Measurements from ENCODE around the gene FLNB. TPM values are rescaled to one million over a fixed set of nuclear protein-coding genes. Genes with fewer than 3 reads are reported as not detected.

The FLNB gene, protein sequence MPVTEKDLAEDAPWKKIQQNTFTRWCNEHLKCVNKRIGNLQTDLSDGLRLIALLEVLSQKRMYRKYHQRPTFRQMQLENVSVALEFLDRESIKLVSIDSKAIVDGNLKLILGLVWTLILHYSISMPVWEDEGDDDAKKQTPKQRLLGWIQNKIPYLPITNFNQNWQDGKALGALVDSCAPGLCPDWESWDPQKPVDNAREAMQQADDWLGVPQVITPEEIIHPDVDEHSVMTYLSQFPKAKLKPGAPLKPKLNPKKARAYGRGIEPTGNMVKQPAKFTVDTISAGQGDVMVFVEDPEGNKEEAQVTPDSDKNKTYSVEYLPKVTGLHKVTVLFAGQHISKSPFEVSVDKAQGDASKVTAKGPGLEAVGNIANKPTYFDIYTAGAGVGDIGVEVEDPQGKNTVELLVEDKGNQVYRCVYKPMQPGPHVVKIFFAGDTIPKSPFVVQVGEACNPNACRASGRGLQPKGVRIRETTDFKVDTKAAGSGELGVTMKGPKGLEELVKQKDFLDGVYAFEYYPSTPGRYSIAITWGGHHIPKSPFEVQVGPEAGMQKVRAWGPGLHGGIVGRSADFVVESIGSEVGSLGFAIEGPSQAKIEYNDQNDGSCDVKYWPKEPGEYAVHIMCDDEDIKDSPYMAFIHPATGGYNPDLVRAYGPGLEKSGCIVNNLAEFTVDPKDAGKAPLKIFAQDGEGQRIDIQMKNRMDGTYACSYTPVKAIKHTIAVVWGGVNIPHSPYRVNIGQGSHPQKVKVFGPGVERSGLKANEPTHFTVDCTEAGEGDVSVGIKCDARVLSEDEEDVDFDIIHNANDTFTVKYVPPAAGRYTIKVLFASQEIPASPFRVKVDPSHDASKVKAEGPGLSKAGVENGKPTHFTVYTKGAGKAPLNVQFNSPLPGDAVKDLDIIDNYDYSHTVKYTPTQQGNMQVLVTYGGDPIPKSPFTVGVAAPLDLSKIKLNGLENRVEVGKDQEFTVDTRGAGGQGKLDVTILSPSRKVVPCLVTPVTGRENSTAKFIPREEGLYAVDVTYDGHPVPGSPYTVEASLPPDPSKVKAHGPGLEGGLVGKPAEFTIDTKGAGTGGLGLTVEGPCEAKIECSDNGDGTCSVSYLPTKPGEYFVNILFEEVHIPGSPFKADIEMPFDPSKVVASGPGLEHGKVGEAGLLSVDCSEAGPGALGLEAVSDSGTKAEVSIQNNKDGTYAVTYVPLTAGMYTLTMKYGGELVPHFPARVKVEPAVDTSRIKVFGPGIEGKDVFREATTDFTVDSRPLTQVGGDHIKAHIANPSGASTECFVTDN (N-terminal part only)
- total RNA-seq, result 10 to 100 TPM; 23.2 to 27.4 TPM

GRCh38 chr3:58008141-58009025 lies at the start of gene FLNB:
Gene FLNB, plus strand, starts transcription at chr3:58008422. Its CDS starts 143 bp downstream, at chr3:58008565.
- Mint-ChIP-seq H3K4me1 (peaks cover 38% of the 10 kb centered on the region), H3K36me3 (peaks cover 1% of the 10 kb centered on the region), H3K9me3 (no peaks in the 10 kb centered on the region), H3K27ac (peak within 1 kb of the TSS; percentile 84), H3K27me3 (no peaks in the 10 kb centered on the region), H3K4me3 (peak within 1 kb of the TSS; percentile 89)
- DNase-seq, result peak; percentile 77

- H3K4me1 Mint-ChIP-seq, result peaks cover 6% of the 10 kb centered on the region
- no peaks in the 10 kb centered on the region for H3K9me3 Mint-ChIP-seq
- no peak overlapping the region for H3K27ac Mint-ChIP-seq
- no peaks in the 10 kb centered on the region for H3K27me3 Mint-ChIP-seq
- DNase-seq, result no peak
- no peak overlapping the region for H3K4me3 Mint-ChIP-seq
- no peaks in the 10 kb centered on the region for H3K36me3 Mint-ChIP-seq
Observed at GRCh38 chr3:57958642-57959422, 49.4 kb upstream of the FLNB start.

GRCh38 chr3:57959423-57960173 lies 48.6 kb upstream of the FLNB start:
- no peaks in the 10 kb centered on the region for H3K27me3 Mint-ChIP-seq
- no peak for DNase-seq
- no peak overlapping the region for H3K27ac Mint-ChIP-seq
- H3K36me3 Mint-ChIP-seq, result no peaks in the 10 kb centered on the region
- H3K4me3 Mint-ChIP-seq, result no peak overlapping the region
- H3K9me3 Mint-ChIP-seq, result no peaks in the 10 kb centered on the region
- peaks cover 6% of the 10 kb centered on the region for H3K4me1 Mint-ChIP-seq

DNA sequence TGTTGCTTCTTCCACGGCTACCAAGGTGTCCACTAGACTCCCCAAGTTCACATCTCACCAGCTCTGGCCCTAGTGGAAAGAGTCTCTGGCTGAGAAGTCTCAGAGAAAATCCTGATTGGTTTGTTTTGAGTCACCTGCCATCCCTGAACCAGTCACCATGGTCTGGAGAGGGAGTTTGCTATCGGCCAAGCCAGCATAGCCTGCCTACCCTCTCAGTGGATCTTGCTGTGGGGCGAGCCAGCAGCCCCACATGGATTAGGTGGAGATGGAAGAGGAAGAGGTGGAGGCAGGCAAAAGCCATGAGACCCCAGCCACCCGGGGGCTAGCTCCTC lies 48.1 kb upstream of the FLNB start:
- no peaks in the 10 kb centered on the region for H3K27me3 Mint-ChIP-seq
- DNase-seq, result no peak
- H3K27ac Mint-ChIP-seq, result no peak overlapping the region
- peaks cover 6% of the 10 kb centered on the region for H3K4me1 Mint-ChIP-seq
- no peaks in the 10 kb centered on the region for H3K9me3 Mint-ChIP-seq
- H3K36me3 Mint-ChIP-seq, result no peaks in the 10 kb centered on the region
- H3K4me3 Mint-ChIP-seq, result no peak overlapping the region

DNA sequence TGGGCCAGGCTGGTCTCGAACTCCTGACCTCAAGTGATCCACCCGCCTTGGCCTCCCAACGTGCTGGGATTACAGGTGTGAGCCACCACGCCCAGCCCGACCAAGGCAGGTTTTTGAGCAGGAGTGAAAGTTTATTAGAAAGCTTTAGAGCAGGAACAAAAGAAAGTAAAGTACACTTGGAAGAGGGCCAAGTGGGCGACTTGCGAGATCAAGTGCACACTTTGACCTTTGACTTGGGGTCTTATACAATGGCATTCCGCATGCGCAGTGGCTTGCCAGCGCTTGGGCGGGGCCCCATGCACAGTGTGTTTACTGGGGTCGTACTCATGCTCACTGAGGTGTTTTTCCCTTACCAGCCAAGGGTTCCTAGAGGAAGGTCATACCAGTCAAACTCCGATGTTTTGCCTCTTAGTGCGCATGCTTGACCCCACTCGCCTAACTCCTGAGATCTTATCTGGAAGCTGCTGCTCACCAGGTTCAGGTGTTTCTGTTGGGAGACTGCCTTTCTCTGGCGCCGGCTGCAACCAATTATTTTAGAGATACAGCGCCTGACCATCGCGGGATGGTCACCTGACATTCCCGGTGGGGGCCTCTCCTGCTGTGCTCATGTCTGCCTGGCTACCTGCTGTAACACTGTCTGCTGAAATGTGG lies 46.9 kb upstream of the FLNB start:
- no peaks in the 10 kb centered on the region for H3K9me3 Mint-ChIP-seq
- H3K36me3 Mint-ChIP-seq, result no peaks in the 10 kb centered on the region
- no peak for DNase-seq
- H3K4me3 Mint-ChIP-seq, result no peak overlapping the region
- H3K27me3 Mint-ChIP-seq, result no peaks in the 10 kb centered on the region
- no peak overlapping the region for H3K27ac Mint-ChIP-seq
- H3K4me1 Mint-ChIP-seq, result peaks cover 3% of the 10 kb centered on the region

DNA sequence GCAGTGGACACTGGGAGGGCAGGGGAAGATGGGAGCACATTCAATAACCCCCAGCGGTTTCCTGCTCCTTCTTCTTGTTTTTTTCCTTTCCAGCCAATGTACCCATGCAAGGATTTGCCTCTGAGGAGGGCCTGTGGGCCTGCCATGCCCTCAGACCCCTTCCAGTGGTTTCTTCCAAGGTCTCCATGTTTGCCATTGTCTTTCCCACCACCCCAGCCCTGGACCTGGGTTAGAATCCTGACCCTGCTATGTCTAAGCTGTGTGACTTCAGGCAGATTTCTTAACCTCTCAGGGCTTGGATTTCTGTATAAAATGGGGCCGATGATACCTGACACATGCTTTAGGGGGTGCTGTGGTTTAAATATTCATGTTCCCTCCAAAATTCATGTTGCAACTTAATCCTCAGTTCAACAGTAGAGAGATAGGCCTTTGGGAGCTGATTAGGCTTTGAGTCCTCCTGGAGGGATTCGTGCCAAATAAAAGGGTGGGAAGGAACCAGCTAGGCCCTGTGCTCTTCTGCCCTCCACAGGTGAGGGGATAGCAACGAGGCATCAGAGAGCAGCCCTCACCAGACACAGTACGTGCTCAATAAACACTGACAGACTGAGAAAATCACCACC lies 46.3 kb upstream of the FLNB start:
- H3K27ac Mint-ChIP-seq, result no peak overlapping the region
- DNase-seq, result no peak
- H3K9me3 Mint-ChIP-seq, result no peaks in the 10 kb centered on the region
- H3K4me1 Mint-ChIP-seq, result peaks cover 4% of the 10 kb centered on the region
- no peak overlapping the region for H3K4me3 Mint-ChIP-seq
- no peaks in the 10 kb centered on the region for H3K27me3 Mint-ChIP-seq
- H3K36me3 Mint-ChIP-seq, result no peaks in the 10 kb centered on the region

GRCh38 chr3:57962448-57962834 lies 45.8 kb upstream of the FLNB start:
- no peak for DNase-seq
- H3K9me3 Mint-ChIP-seq, result peaks cover 4% of the 10 kb centered on the region
- peaks cover 9% of the 10 kb centered on the region for H3K4me1 Mint-ChIP-seq
- no peaks in the 10 kb centered on the region for H3K27me3 Mint-ChIP-seq
- no peak overlapping the region for H3K27ac Mint-ChIP-seq
- no peak overlapping the region for H3K4me3 Mint-ChIP-seq
- no peaks in the 10 kb centered on the region for H3K36me3 Mint-ChIP-seq

GRCh38 chr3:57963811-57964346 lies 44.3 kb upstream of the FLNB start:
- no peaks in the 10 kb centered on the region for H3K36me3 Mint-ChIP-seq
- H3K4me1 Mint-ChIP-seq, result peaks cover 13% of the 10 kb centered on the region
- no peak for DNase-seq
- peaks cover 6% of the 10 kb centered on the region for H3K9me3 Mint-ChIP-seq
- H3K27me3 Mint-ChIP-seq, result no peaks in the 10 kb centered on the region
- no peak overlapping the region for H3K4me3 Mint-ChIP-seq
- H3K27ac Mint-ChIP-seq, result no peak overlapping the region

GRCh38 chr3:57966829-57967228 lies 41.4 kb upstream of the FLNB start:
- no peak for DNase-seq
- no peak overlapping the region for H3K4me3 Mint-ChIP-seq
- H3K27me3 Mint-ChIP-seq, result no peaks in the 10 kb centered on the region
- no peak overlapping the region for H3K27ac Mint-ChIP-seq
- peaks cover 10% of the 10 kb centered on the region for H3K4me1 Mint-ChIP-seq
- H3K9me3 Mint-ChIP-seq, result peaks cover 6% of the 10 kb centered on the region
- H3K36me3 Mint-ChIP-seq, result no peaks in the 10 kb centered on the region

DNA sequence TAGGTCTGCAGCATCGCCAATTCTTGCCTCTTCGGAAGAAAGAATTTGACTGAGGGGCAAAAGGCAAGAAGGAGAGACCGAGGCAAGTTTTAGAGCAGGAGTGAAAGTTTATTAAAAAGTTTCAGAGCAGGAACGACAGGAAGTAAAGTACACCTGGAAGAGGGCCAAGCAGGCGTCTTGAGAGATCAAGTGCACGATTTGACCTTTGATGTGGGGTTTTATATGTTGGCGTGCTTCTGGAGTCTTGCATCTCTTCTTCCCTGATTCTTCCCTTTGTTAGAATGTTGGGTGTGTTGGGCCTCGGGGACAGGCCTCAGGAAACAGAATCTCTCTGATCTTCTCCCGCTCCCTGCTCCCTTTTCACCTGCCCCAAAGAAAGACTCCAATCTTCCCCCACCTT lies 40.6 kb upstream of the FLNB start:
- Mint-ChIP-seq H3K4me1 (peaks cover 10% of the 10 kb centered on the region), H3K27ac (no peak overlapping the region), H3K9me3 (peaks cover 6% of the 10 kb centered on the region), H3K4me3 (no peak overlapping the region), H3K36me3 (no peaks in the 10 kb centered on the region), H3K27me3 (no peaks in the 10 kb centered on the region)
- no peak for DNase-seq

DNA sequence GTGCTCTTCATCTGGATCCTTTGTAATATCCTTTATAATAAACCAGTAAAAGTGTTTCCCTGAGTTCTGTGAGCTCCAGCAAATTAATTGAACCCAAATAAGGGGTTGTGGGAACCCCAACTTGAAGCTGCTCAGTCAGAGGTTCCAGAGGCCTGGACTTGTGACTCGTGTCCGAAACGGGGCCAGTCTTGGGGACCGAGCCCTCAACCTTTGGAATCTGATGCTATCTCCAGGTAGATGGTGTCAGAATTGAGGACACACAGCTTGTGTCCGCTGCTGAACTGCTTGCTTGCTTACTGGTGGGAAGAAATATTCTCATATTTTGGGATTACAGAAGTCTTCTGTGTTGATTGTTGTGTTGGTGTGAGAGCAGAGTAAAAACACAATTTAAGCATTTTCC lies 39.7 kb upstream of the FLNB start:
- no peak for DNase-seq
- peaks cover 6% of the 10 kb centered on the region for H3K9me3 Mint-ChIP-seq
- no peaks in the 10 kb centered on the region for H3K36me3 Mint-ChIP-seq
- H3K4me1 Mint-ChIP-seq, result peaks cover 10% of the 10 kb centered on the region
- no peak overlapping the region for H3K27ac Mint-ChIP-seq
- no peaks in the 10 kb centered on the region for H3K27me3 Mint-ChIP-seq
- no peak overlapping the region for H3K4me3 Mint-ChIP-seq

DNA sequence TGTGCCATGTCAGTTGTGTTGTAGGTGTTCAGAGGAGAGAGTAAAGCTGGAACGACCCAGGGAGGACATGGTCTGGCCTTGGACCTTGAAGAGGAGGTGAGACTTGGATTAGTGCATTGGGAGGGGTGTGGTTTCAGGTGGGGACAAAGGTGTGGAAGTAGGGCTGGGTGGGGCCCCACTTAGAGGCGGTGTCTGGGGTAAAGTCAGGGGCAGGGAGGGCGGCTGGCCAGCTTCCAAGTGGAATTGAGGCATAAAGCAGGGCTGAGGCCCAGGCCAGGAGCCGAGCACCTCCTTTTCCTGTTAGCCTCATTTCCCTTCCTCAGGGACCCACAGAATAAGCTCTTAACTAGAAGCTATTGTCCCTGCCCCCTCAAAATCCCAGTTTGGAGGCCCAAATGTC lies 36.2 kb upstream of the FLNB start:
- peaks cover 6% of the 10 kb centered on the region for H3K9me3 Mint-ChIP-seq
- H3K36me3 Mint-ChIP-seq, result no peaks in the 10 kb centered on the region
- no peak for DNase-seq
- H3K27me3 Mint-ChIP-seq, result no peaks in the 10 kb centered on the region
- H3K4me3 Mint-ChIP-seq, result no peak overlapping the region
- H3K4me1 Mint-ChIP-seq, result peaks cover 9% of the 10 kb centered on the region
- no peak overlapping the region for H3K27ac Mint-ChIP-seq

All from activated naive CD8-positive, alpha-beta T cell treated with anti-CD3 and anti-CD28 coated beads for 36 hours (primary cell).